CD1c-positive myeloid dendritic cell (primary cell): ENCODE results near the gene PIP4K2B.
"Not testable (repeated sequence)": the region's sequence is repeated elsewhere in the genome, so short reads cannot be mapped to it uniquely, and the experiment has no call there.

ENCODE experiments used
- DNase-seq: peaks from one replicate; pipeline ENCODE4 v3.0.0-alpha.2; 2016; ENCODE audit errors: extremely low spot score

The PIP4K2B gene

GRCh38 chr17:38730526-38731379 lies 68.6 kb downstream of the PIP4K2B start:
- peak; percentile 37 for DNase-seq

- peak; percentile 85 for DNase-seq
Measured at GRCh38 chr17:38729886-38730525, 69.3 kb downstream of the PIP4K2B start, which contains the start of gene CISD3. TSS of gene CISD3 (plus strand) at chr17:38730341. CDS start at chr17:38730359, 18 bp downstream.

- DNase-seq = no peak
Measured at GRCh38 chr17:38729368-38729885, 69.9 kb downstream of the PIP4K2B start.

GRCh38 chr17:38728290-38728831 lies 71.0 kb downstream of the PIP4K2B start:
- DNase-seq = peak; percentile 64

- DNase-seq = peak; percentile 91
Measured at GRCh38 chr17:38727736-38728135, 71.6 kb downstream of the PIP4K2B start.

GRCh38 chr17:38726145-38726544 lies 73.2 kb downstream of the PIP4K2B start:
- not testable (repeated sequence) for DNase-seq

GRCh38 chr17:38725066-38725465 lies 74.3 kb downstream of the PIP4K2B start:
- no peak for DNase-seq

- no peak for DNase-seq
Measured at GRCh38 chr17:38724337-38724988, 74.9 kb downstream of the PIP4K2B start.

- no peak for DNase-seq
Measured at GRCh38 chr17:38721802-38722201, 77.6 kb downstream of the PIP4K2B start.

- DNase-seq = no peak
Measured at GRCh38 chr17:38720941-38721340, 78.4 kb downstream of the PIP4K2B start.

- no peak for DNase-seq
Measured at GRCh38 chr17:38719943-38720641, 79.3 kb downstream of the PIP4K2B start.

- DNase-seq = no peak
Measured at GRCh38 chr17:38719289-38719942, 79.9 kb downstream of the PIP4K2B start.

GRCh38 chr17:38717139-38717745 lies 82.1 kb downstream of the PIP4K2B start:
- no peak for DNase-seq

GRCh38 chr17:38716368-38717005 lies 82.9 kb downstream of the PIP4K2B start:
- DNase-seq = no peak
